GM20000 (cell line): ENCODE measurements around the gene RRP7A.
"Not testable (repeated sequence)": the region's sequence is repeated elsewhere in the genome, so short reads cannot be mapped to it uniquely, and the experiment has no call there.

Source experiments
- DNase-seq: peaks from one replicate; pipeline ENCODE4 v3.0.0; 2012; ENCODE audit warnings: low spot score
- TF ChIP-seq, protein P1 (sequence below): IDR thresholded peaks from 2 replicates; pipeline ENCODE4 v1.5.1; 2012; ENCODE audit warnings: mild to moderate bottlenecking, control low read depth; ENCODE audit errors: extremely low read depth, missing control alignments

The RRP7A gene

DNA sequence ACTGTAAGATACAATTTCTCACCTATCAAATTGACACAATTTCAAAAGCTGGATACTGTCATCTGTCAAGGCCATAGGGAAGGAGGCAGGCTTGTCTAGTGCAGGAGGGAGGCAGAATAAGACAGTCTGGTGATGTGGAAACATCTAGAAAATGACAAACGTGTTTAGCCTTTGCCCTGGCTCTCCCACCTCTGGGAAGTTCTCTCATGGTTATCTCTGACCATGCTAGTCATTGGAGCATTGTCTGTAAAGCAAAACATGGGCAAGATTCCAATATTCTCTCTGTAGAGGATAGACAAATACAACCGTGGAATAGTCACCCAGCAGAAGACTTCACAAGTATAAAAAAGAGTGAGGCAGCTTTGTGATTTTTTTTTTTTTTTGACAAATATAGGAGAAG lies 25.1 kb upstream of the RRP7A start:
- TF ChIP-seq, protein P1, sequence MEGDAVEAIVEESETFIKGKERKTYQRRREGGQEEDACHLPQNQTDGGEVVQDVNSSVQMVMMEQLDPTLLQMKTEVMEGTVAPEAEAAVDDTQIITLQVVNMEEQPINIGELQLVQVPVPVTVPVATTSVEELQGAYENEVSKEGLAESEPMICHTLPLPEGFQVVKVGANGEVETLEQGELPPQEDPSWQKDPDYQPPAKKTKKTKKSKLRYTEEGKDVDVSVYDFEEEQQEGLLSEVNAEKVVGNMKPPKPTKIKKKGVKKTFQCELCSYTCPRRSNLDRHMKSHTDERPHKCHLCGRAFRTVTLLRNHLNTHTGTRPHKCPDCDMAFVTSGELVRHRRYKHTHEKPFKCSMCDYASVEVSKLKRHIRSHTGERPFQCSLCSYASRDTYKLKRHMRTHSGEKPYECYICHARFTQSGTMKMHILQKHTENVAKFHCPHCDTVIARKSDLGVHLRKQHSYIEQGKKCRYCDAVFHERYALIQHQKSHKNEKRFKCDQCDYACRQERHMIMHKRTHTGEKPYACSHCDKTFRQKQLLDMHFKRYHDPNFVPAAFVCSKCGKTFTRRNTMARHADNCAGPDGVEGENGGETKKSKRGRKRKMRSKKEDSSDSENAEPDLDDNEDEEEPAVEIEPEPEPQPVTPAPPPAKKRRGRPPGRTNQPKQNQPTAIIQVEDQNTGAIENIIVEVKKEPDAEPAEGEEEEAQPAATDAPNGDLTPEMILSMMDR = no peak
- no peak for DNase-seq

DNA sequence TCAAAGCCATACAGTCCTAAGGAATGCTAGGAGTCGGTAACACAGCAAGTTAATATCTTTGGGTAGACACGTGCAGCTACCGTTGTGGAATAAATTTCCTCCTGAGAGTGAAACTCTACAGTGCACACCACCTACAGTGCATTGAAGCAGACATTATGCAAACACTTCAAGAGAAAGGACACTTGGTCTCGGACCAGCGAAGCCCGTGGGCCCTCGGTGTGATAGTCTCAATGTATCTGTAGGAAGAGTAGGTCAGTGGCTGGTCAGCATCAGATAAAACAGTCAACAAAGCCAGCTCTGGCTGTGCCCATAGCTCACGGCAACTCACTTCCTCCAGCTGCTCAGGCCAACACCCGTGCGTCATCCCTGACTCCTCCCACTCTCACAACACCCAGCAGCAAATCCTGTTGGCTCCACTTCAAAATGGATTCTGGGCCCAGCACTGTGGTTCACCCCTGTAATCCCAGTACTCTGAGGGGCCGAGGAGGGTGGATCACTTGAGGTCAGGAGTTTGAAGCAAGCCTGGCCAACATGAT lies 19.7 kb upstream of the RRP7A start:
- not testable (repeated sequence) for DNase-seq

DNA sequence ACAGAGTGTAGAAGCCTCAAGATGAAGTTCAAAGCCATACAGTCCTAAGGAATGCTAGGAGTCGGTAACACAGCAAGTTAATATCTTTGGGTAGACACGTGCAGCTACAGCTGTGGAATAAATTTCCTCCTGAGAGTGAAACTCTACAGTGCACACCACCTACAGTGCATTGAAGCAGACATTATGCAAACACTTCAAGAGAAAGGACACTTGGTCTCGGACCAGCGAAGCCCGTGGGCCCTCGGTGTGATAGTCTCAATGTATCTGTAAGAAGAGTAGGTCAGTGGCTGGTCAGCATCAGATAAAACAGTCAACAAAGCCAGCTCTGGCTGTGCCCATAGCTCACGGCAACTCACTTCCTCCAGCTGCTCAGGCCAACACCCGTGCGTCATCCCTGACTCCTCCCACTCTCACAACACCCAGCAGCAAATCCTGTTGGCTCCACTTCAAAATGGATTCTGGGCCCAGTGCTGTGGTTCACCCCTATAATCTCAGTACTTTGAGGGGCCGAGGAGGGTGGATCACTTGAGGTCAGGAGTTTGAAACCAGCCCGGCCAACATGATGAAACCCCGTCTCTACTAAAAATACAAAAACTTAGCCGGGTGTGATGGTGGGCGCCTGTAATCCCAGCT lies 17.7 kb upstream of the RRP7A start:
- not testable (repeated sequence) for DNase-seq

DNA sequence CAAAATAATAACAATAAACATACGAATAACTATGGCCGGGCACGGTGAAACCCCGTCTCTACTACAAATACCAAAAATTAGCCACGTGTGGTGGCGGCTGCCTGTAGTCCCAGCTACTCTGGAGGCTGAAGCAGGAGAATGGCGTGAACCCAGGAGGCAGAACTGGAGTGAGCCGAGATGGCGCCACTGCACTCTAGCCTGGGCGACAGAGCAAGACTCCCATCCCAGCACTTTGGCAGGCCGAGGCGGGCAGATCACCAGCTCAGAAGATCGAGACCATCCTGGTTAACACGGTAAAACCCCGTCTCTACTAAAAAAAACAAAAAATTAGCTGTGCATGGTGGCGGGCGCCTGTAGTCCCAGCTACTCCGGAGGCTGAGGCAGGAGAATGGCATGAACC lies 17.0 kb upstream of the RRP7A start:
- not testable (repeated sequence) for DNase-seq

DNA sequence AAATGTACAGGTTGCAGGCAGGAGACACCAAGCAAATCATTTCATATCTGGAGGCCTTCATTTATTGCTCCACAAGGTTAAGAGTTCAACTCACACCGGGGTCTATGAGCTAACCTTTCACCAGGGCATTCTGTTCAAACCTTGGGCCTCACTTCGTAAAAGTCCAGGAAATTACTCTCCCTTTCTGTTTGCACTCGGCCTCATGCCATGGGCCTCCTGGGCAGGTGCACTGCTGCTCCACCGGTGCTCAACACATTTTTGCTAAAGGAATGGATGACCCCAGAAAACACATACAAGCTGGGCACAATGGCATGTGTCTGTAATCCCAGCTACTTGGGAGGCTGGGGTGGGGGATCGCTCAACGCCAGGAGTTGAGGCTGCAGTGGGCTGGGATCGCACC lies 16.6 kb upstream of the RRP7A start:
- TF ChIP-seq, protein P1 = no peak

DNA sequence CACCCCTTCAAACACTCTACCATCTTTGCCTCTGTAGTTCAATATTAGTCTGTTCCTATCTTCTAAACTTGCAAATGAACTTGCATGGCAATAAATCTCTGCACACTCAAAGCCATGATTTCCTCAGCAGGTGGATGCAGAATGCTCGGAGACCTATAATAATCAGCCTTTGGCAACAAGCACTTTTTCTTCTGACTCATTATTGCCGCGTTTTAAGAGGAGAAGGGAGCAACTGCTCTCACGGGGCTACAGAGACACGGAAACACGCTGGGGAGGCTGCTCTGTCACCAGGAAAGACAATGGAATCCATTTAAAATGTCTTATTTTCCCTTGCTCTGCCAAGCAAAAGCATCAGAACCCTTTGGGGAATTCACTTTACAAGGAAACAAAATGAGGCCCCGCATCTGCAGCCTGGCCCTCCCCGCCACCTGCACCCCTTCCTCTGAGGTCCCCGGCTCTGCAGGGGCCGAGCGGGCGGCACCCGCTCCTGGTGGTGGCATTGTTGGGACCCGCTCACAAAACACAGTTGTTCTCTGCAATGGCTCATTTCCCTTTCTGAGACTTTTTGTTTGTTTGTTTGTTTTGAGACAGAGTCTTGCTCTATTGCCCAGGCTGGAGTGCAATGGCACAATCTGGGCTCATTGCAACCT lies 15.6 kb upstream of the RRP7A start:
- not testable (repeated sequence) for DNase-seq

More for the DNA sequence above, 16.6 kb upstream of the RRP7A start:
- no peak for DNase-seq

DNA sequence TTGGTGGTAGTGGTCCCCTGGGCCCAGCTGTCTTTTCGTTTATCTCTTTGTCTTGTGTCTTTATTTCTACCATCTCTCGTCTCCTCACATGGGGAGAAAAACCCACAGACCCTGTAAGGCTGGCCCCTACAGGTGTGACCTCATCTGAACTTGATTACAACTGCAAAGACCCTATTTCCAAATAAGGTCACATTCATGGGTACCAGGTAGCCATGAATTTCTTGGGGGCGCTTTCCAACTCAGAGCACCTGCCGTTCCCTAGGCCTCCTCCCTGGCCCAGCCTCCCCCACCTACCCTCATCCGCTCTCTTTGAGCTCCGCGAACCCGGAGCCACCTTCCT lies 14.0 kb upstream of the RRP7A start:
- no peak for DNase-seq
- TF ChIP-seq, protein P1 = no peak

DNA sequence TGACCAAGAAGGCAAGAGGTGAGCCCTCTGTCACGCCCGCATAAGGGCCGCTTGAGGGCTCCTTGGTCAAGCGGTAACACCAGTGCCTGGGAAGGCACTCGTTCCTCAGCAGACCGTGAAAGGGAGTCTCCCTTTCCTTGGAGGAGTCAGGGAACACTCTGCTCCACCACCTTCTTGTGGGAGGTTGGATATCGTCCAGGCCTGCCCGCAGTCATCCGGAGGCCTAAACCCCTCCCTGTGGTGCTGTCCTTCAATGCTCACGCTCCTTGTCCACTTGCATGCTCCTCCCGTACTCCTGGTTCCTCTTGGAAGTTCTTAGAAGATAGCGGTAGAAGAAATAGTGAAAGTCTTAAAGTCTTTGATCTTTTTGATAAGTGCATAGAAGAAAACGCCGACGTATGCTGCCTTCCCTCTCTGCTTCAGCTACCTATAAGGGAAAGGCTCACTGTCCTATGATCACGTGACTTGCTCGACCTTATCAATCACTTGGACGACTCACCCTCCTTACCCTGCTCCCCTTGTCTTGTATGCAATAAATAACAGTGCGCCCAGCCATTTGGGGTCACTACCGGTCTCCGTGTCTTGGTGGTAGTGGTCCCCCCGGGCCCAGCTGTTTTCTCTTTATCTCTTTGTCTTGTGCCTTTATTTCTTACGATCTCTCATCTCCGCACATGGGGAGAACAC lies 11.9 kb upstream of the RRP7A start:
- DNase-seq = not testable (repeated sequence)

DNA sequence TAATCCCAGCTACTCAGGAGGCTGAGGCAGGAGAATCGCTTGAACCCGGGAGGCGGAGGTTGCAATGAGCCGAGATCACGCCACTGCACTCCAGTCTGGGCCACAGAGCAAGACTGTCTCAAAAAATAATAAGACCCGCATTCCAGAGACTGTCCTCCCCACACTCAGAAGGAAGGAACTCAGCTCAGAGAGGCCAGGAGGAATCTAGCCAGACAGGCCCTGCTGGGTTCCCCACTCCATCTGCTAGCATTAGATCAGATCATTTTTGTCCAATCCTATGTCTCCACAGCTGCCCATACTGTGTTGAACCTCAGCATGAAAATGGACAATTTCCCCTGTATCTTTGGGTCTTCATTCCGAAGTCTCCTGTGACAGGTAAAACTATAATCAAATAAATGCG lies 9.8 kb upstream of the RRP7A start:
- not testable (repeated sequence) for DNase-seq

DNA sequence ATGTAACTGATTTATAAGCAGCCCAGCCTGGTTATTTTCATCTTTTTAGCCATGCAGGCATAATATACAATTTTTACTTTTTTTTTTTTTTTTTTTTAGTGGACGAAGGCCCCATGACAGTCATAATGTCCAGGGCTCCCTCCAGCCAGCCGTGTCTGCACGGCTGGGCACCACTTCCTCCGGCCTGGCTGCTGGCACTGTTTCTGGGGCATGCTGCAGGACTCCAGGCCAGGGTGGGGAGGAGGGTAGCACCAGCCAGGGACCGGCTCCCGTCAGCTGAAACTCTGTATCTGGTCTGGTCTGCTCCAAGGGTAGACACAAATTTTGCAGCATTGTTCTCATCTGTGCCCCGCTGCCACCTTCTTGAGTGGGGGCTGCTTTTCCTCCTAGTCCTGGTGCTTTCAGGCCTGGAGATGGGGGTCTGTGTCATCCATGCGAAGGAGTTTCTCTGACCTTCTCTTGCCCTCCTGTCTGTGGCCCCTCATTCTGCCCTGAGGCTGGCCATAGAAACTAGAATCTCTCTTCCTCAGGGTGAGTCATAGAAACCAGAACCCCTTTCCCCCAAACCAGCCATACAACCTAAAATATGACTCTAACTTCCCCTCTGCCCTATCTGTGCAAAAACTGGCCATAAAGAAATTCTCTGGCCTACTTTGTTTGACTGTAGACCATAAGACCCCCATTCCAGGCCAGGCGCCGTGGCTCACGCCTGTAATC lies 9.2 kb upstream of the RRP7A start:
- no peak for DNase-seq
- TF ChIP-seq, protein P1 = no peak
